ENCODE data around the gene KSR1. TPM values are rescaled to one million over a fixed set of nuclear protein-coding genes. Genes with fewer than 3 reads are reported as not detected.
"Not testable (repeated sequence)": the region's sequence is repeated elsewhere in the genome, so short reads cannot be mapped to it uniquely, and the experiment has no call there.

The KSR1 gene
- total RNA-seq, 2 donors from 2014 or later: 11.5 to 23.7 TPM

- H3K36me3 ChIP-seq; intact Hi-C loops (cut with DNase I); H3K9me3 ChIP-seq; H3K4me3 ChIP-seq; H3K4me1 ChIP-seq (replicated peaks); H3K27ac ChIP-seq; DNase-seq (ENCODE audit: low spot score); H3K27me3 ChIP-seq (replicated peaks; ENCODE audit: insufficient read depth): not testable (repeated sequence)
- peak; percentile 28 for TF ChIP-seq POLR2AphosphoS5 (IDR thresholded peaks at IDR 0.05)
- WGBS: 57% methylated on average over 5 of the region's 5 CpGs
Observed at GRCh38 chr17:27649111-27649571, 192.9 kb downstream of the KSR1 start.

- peak; percentile 30 for DNase-seq (ENCODE audit: low spot score)
- H3K27ac ChIP-seq: no peak overlapping the region
- H3K36me3 ChIP-seq: no peaks in the 10 kb centered on the region
- H3K9me3 ChIP-seq: no peaks in the 10 kb centered on the region
- no peaks in the 10 kb centered on the region for H3K27me3 ChIP-seq (replicated peaks; ENCODE audit: insufficient read depth)
- no peaks in the 10 kb centered on the region for H3K4me1 ChIP-seq (replicated peaks)
- WGBS: 74% methylated on average over 16 of the region's 16 CpGs
- TF ChIP-seq CTCF (IDR thresholded peaks at IDR 0.05) (no peak), POLR2A (IDR thresholded peaks at IDR 0.05) (no peak), POLR2AphosphoS5 (IDR thresholded peaks at IDR 0.05) (no peak)
- H3K4me3 ChIP-seq: no peak overlapping the region
- intact Hi-C loops (cut with DNase I): loop anchor here (2.0 kb wide), 1 partner anchor 47 kb away; no protein-coding TSS in a partner anchor
Observed at GRCh38 chr17:27649929-27650328, 193.7 kb downstream of the KSR1 start.

- no peaks in the 10 kb centered on the region for H3K27me3 ChIP-seq (replicated peaks; ENCODE audit: insufficient read depth)
- no peak for TF ChIP-seq POLR2A (IDR thresholded peaks at IDR 0.05)
- TF ChIP-seq POLR2AphosphoS5 (IDR thresholded peaks at IDR 0.05): no peak
- TF ChIP-seq CTCF (IDR thresholded peaks at IDR 0.05): no peak
- H3K36me3 ChIP-seq: no peaks in the 10 kb centered on the region
- H3K9me3 ChIP-seq: no peaks in the 10 kb centered on the region
- H3K4me1 ChIP-seq (replicated peaks): no peaks in the 10 kb centered on the region
- H3K27ac ChIP-seq: no peak overlapping the region
- H3K4me3 ChIP-seq: no peak overlapping the region
- no peak for DNase-seq (ENCODE audit: low spot score)
- WGBS: 72% methylated on average over 11 of the region's 11 CpGs
- intact Hi-C loops (cut with DNase I): loop anchor here (2.0 kb wide), 1 partner anchor 48 kb away; no protein-coding TSS in a partner anchor
Observed at GRCh38 chr17:27650836-27651235, 194.6 kb downstream of the KSR1 start.

- TF ChIP-seq CTCF (IDR thresholded peaks at IDR 0.05) (peak; percentile 80 to 96 (median 86)), POLR2A (IDR thresholded peaks at IDR 0.05) (no peak)
- intact Hi-C loops (cut with DNase I): loop anchor here (2.0 kb wide), 1 partner anchor 49 kb away; no protein-coding TSS in a partner anchor
- Histone ChIP-seq H3K27ac (no peak overlapping the region), H3K4me1 (replicated peaks) (no peaks in the 10 kb centered on the region), H3K36me3 (no peaks in the 10 kb centered on the region), H3K27me3 (replicated peaks; ENCODE audit: insufficient read depth) (no peaks in the 10 kb centered on the region), H3K9me3 (no peaks in the 10 kb centered on the region), H3K4me3 (no peak overlapping the region)
- DNase-seq (ENCODE audit: low spot score): peak; percentile 43
- 54% methylated on average over 16 of the region's 16 CpGs for WGBS
Observed at GRCh38 chr17:27651411-27652345, 195.4 kb downstream of the KSR1 start.

GRCh38 chr17:27653449-27653971, 197.3 kb downstream of the KSR1 start:
- H3K36me3 ChIP-seq; H3K27me3 ChIP-seq (replicated peaks; ENCODE audit: insufficient read depth); H3K9me3 ChIP-seq; H3K4me3 ChIP-seq; H3K27ac ChIP-seq; intact Hi-C loops (cut with DNase I); DNase-seq (ENCODE audit: low spot score); H3K4me1 ChIP-seq (replicated peaks): not testable (repeated sequence)
- WGBS: 84% methylated on average over 9 of the region's 9 CpGs
